Measurements from ENCODE around the gene WDR38. TPM values are rescaled to one million over a fixed set of nuclear protein-coding genes. Genes with fewer than 3 reads are reported as not detected.
A peak's percentile ranks its signal among the peaks of the same experiment; 100 is the strongest.

The WDR38 gene
- total and polyA plus RNA-seq, 9 of the 15 experiments (the other 6 are each of a cell fraction or from before 2014, with no cell fraction given): not detected

GRCh38 chr9:124868511-124869465 lies 15.5 kb downstream of the WDR38 start (continued):
- peak; percentile 26; the same call in 1 of the 2 replicates for TF ChIP-seq USF2 (CRISPR knock-in tag; IDR thresholded peaks at IDR 0.05)
- no peak for TF ChIP-seq SPI1 (IDR thresholded peaks at IDR 0.05; ENCODE audit: borderline replicate concordance, low read depth, low read length)
- no peak for TF ChIP-seq HMGN3 (IDR thresholded peaks at IDR 0.05; ENCODE audit: borderline replicate concordance, extremely low read depth, insufficient read length, low read depth, low read length)
- TF ChIP-seq ZBTB9 (CRISPR knock-in tag; IDR thresholded peaks at IDR 0.05): 0 out of 2 replicates have a peak, but pooled peaks have one; percentile 27
- TF ChIP-seq ELK1 (CRISPR knock-in tag; IDR thresholded peaks at IDR 0.05): no peak
- TF ChIP-seq ZC3H8 (IDR thresholded peaks at IDR 0.05): no peak
- TF ChIP-seq TOE1 (IDR thresholded peaks at IDR 0.05; ENCODE audit: borderline replicate concordance): no peak; the same call in 1 of the 2 replicates
- TF ChIP-seq TOE1 (CRISPR knock-in tag; IDR thresholded peaks at IDR 0.05; ENCODE audit: borderline replicate concordance, low read depth): no peak; the same call in 1 of the 2 replicates
- TF ChIP-seq MTF1 (CRISPR knock-in tag; IDR thresholded peaks at IDR 0.05; ENCODE audit: borderline replicate concordance): no peak
- TF ChIP-seq PATZ1 (CRISPR knock-in tag; IDR thresholded peaks at IDR 0.05; ENCODE audit: borderline replicate concordance): no peak
- TF ChIP-seq SAP30 (IDR thresholded peaks at IDR 0.05; ENCODE audit: borderline replicate concordance, insufficient read depth, low read depth, low read length, poor library complexity, severe bottlenecking): peak; percentile 48
- TF ChIP-seq ZBTB8A (IDR thresholded peaks at IDR 0.05; ENCODE audit: partially characterized antibody): no peak

All from K562 (cell line).